NCI-H1105 treated with DMSO at 0.1 percent for 48 hours (cell line): ENCODE measurements around the gene VAV2.

Experiments used
- DNase-seq: peaks from one replicate; lab custom pipeline; 2025; lab: John Stamatoyannopoulos, UW

The VAV2 gene

DNA sequence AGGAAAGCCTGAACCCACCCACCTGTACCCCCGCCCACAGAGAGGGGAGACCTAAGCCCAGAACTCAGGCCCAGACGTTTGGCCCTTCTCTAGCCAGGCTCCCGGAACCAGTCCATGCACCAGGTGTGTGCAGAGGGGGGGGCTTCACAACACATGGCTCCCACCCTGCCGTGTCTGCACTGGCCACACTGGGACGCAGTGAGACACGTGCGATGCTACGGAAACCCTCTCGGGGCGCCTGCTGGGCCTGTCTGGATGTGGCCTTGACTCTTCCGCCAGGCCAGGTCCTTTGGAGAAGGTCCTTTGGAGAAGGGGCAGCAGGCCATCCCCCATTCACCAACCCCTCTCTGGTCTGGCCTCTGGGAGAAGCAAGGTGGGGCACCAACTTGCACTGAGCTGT lies 195.6 kb downstream of the VAV2 start:
- DNase-seq: no peak

GRCh38 chr9:133795049-133795448 lies 197.1 kb downstream of the VAV2 start:
- DNase-seq: no peak

DNA sequence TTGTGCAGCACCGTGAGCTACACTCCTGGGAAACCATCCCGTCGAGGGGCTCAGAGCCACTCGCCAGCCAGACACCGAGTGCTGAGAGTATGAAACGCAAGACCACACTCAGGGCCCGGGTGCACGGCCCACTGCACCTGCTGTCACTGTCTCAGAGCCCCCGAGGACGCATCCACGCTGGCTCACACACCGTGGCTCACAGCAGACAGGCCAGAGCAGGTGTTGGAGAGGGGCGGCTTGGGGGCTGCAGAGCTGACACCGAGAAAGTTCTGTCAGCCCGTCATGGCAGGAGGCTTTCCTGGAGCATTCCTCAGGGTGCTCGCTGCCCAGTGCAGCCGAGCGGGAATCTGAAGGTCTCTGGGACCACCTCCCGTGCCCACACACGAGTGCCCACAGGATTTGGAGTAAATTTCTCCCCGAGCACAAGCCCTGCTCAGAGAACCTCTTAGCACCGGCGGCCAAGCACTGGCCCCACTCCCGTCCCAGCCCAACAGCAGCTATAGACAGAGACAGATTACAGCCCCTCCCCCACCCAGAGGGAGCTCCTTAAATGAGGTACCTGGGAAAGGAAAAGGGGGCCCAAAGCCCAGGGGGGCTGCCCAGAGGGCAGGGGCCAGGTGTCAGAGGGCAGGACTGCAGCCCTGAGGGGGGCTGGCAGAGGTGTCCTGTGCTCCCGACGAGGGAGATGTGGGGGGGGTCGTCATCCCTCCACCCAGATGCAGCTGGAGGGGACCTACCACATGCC lies 197.9 kb downstream of the VAV2 start:
- no peak for DNase-seq

- DNase-seq: no peak
Observed at GRCh38 chr9:133793471-133793870, 198.7 kb downstream of the VAV2 start.

GRCh38 chr9:133792721-133793470 lies 199.2 kb downstream of the VAV2 start:
- peak; percentile 5 for DNase-seq

DNA sequence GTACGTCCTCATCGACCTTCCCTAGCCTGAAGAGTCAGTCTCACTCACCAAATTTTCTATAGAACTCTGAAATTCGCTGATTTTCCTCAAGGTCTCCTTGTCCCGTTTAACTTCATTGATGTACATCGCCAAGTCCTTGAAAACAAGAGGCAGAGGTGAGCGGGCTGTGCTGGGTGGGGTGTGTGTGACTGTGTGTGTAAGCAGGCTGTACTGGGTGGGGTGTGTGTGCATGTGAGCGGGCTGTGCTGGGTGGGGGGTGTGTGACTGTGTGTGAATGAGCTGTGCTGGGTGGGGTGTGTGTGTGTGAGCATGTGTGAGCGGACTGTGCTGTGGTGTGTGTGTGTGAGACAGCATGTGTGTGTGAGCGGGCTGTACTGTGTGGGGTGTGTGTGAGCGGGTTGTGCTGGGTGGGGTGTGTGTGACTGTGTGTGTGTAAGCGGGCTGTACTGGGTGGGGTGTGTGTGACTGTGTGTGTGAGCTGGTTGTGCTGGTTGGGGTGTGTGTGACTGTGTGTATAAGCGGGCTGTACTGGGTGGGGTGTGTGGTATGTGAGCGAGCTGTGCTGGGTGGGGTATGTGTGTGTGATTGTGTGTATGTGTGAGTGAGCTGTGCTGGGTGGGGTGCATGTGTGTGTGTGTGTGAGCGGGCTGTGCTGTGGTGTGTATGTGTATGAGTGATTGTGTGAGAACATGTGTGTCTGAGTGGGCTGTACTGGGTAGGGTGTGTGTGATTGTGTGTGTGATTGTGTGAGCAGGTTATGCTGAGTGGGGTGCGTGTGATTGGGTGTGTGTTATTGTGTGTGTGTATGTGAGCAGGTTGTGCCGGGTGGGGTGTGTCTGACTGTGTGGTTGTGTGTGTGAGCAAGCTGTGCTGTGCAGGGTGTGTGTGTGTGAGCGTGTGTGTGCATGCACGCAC lies 200.1 kb downstream of the VAV2 start:
- DNase-seq: no peak

DNA sequence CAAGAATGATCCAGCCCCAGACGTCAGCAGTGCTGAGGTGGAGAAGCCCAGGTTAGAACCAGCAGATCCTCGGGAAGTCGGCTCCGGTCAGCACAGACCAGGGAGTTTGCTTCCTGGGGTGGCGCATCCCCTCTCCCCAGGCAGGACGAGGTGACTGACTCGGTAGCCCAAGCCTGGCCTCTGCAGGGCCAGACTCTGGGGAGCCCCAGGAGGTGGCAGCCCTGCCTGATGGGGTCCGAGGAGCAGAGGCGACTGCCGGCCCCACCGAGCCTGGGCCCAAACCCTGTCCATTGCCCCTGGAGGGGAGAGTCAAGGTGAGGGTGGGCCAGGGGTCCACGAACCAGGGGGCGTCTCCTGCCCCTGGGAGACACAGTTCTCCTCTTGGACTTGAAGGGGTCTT lies 201.1 kb downstream of the VAV2 start:
- DNase-seq: no peak

DNA sequence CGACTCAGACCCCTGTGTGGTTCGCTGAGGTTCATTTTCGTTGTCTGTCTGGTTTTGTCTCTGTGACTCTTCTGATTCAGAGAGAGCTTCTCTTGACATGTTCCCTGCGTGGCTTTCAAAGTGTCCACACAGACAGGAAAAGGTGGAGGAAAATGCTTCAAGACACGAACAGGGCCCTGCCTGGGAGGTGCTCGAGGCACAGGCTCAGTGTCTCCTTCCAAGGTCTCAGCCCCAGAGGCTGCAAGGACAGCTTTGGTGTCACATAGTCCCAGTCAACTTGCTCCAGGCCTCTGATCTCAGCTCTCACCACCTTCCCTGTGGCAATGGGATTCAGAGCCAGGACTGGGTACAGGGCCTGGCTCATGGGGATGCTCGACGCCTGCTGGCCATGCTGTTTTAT lies 202.3 kb downstream of the VAV2 start:
- DNase-seq: no peak

- DNase-seq: no peak
Observed at GRCh38 chr9:133788819-133789717, 203.1 kb downstream of the VAV2 start.

DNA sequence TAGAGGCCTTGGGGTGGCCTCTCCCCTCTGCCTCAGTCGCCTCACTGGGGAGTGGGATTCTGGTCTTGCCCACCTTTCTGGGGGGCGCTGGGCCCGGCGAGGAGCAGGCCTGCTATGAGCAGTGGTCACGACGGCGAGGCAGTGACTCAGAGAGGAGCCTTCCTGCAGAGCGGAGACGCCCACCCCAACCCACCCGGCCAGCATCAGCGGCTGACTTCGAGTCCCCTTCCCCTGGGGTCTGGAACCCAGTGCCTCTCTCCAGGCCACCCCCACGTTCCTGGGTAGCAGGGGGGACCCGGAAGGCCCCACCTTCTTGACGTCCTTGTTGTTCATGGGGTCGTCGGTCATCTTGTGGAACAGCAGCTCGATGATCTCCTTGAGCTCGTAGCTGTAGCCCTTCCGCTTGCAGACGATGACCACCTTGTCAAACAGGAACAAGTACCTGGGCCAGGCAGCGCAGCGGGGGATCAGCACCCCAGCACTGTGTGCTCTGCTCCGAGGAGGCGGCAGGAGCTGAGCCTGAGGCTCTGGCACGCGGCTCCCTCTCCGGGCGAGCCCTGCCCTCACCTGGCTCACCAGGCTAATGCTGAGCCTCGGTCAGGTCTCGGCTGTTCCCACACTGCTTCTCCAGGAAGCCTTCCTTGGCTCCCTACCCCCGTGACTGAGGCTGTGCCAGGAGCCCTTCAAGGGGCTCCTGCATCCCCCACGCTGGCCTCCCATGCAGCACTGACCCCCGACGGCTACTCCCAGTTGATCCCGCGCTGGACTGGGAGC lies 203.9 kb downstream of the VAV2 start:
- no peak for DNase-seq

- no peak for DNase-seq
Observed at GRCh38 chr9:133787754-133788025, 204.4 kb downstream of the VAV2 start.

- DNase-seq: no peak
Observed at GRCh38 chr9:133786907-133787753, 205.0 kb downstream of the VAV2 start.

GRCh38 chr9:133786371-133786753 lies 205.8 kb downstream of the VAV2 start:
- DNase-seq: no peak

GRCh38 chr9:133785753-133786370 lies 206.3 kb downstream of the VAV2 start:
- DNase-seq: no peak

DNA sequence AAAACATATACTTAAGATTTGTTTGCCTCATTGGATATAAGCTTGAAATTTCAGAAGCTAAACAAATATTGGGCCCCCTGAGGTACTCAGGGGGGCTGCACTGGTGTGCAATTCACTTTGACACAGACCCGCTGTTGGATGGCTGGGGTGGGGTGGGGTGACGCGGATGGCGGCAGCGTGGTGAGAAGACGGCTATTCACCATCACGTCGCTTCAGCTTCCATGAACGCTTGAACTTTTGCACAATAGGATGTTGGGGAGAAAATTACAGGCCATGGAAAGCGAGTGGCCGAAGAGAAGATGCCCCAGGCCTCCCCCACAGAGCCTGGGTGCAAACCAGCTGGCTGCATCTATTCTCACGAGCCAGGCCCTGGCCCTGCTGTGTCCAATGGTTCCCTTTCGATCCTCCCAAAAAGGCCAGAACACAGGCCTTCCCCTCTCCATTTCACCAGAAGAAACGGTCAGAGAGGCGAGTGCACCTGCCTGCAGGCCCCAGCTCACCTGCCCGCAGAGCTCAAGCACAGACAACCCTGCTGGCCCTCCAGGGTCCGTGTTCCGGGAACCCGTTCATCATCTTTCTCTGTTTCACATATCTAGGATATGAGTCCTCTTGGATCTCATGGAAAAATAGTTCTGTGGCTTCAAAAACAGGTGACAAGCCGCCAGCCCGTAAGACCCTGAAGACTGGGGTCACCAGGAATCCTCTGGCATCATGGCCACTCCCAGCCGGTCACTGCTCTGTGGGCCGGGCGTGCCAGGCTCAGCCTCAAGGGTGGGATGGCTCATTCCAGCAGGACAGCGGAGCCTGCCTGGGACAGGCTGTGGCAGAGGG lies 207.2 kb downstream of the VAV2 start:
- no peak for DNase-seq

DNA sequence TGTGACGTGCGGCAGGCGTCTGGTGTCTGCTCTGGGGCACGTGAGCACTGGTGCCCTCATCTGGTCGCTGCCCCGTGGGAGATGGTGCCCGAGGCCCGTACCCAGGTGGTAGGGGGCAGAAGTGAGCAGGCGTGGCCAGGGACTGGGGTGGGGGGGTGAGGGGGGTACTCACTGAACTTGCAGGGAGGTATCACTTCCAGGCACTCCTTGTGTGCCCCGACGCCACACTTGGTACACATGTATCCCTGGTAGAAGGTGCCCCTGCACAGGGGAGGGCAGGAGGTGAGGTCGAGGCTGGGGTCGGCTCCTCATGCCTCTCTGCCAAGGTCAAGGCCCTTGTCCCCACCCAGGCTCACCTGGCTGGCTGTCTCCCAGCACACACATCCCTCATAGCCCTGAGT lies 208.8 kb downstream of the VAV2 start:
- no peak for DNase-seq

- peak; percentile 48 for DNase-seq
Observed at GRCh38 chr9:133782157-133783130, 209.7 kb downstream of the VAV2 start.

DNA sequence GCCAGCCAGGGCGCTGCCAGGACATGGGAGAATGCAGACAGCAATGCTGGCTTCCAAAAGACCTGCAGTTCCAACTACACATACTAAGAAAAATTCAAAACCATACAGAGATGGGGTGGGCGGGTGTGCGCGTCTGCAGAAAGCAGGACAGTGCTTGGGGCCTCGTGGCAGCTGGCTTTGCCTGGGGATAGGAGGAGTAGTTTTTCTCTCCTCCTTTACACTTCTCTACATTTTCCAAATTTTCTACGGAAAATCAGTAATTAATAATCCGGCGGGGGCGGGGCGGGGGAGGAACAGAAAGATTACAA lies 210.3 kb downstream of the VAV2 start:
- DNase-seq: no peak
